Fibroblast of lung (primary cell): ENCODE measurements around the gene RRAGD. TPM values are rescaled to one million over a fixed set of nuclear protein-coding genes. Genes with fewer than 3 reads are reported as not detected.

ENCODE experiments used
- DNase-seq, 2 donors: peaks; one replicate each; pipeline versions ENCODE4 v3.0.0 to v3.0.0-alpha.2; 2010; ENCODE audit warnings: low read depth in 2 of 2
- H2AFZ ChIP-seq: 2 replicates; pipeline ENCODE4 v1.5.1; 2012; ENCODE audit warnings: low read length, control low read depth, inconsistent platforms
- H3K27ac ChIP-seq: 2 replicates; pipeline ENCODE4 v1.5.1; 2011; ENCODE audit warnings: low read length, control low read depth; ENCODE audit not compliant: insufficient read depth
- H3K27me3 ChIP-seq: 2 replicates; pipeline ENCODE4 v1.5.1; 2011; ENCODE audit warnings: mild to moderate bottlenecking, low read length; ENCODE audit not compliant: control insufficient read depth, insufficient read depth
- H3K36me3 ChIP-seq: 2 replicates; pipeline ENCODE4 v1.5.1; 2011; ENCODE audit warnings: low read length; ENCODE audit not compliant: control insufficient read depth, insufficient read depth
- H3K4me1 ChIP-seq: 2 replicates; pipeline ENCODE4 v1.5.1; 2011; ENCODE audit warnings: low read length; ENCODE audit not compliant: control insufficient read depth, insufficient read depth; ENCODE audit errors: extremely low read depth
- H3K4me2 ChIP-seq: 2 replicates; pipeline ENCODE4 v1.5.1; 2011; ENCODE audit warnings: low read length, control low read depth; ENCODE audit not compliant: insufficient read depth; ENCODE audit errors: extremely low read depth
- H3K4me3 ChIP-seq, 4 experiments: fragments of 200-600 bp in 1 of 4; sonication (generic) in 1 of 4; replicated peaks in 1 of 4; 2 replicates each; pipeline ENCODE4 v1.5.1; 2011 to 2016; ENCODE audit warnings: low read length in 4 of 4, low read depth in 3 of 4, mild to moderate bottlenecking in 3 of 4, control low read depth in 2 of 4, inconsistent platforms in 1 of 4, mixed read lengths in 1 of 4; ENCODE audit not compliant: insufficient read depth in 1 of 4; ENCODE audit errors: control extremely low read depth in 1 of 4
- H3K79me2 ChIP-seq: 2 replicates; pipeline ENCODE4 v1.5.1; 2012; ENCODE audit warnings: mild to moderate bottlenecking, low read length, inconsistent platforms; ENCODE audit not compliant: control insufficient read depth, insufficient read depth
- H3K9ac ChIP-seq: 2 replicates; pipeline ENCODE4 v1.5.1; 2011; ENCODE audit warnings: mild to moderate bottlenecking, low read length, control low read depth; ENCODE audit not compliant: insufficient read depth
- H3K9me3 ChIP-seq: 2 replicates; pipeline ENCODE4 v1.5.1; 2012; ENCODE audit warnings: low read depth, low read length; ENCODE audit not compliant: control insufficient read depth, insufficient read depth
- H4K20me1 ChIP-seq: 2 replicates; pipeline ENCODE4 v1.5.1; 2011; ENCODE audit warnings: low read length; ENCODE audit not compliant: control insufficient read depth, insufficient read depth; ENCODE audit errors: extremely low read depth
- EZH2 ChIP-seq: IDR thresholded peaks from 2 replicates; pipeline ENCODE4 v1.5.1; 2012; ENCODE audit warnings: low read length, control low read depth, mild to moderate bottlenecking; ENCODE audit errors: missing control alignments
- polyA plus RNA-seq, 2 donors: library from polyadenylated mRNA; depleted of rRNA in 1 of 2; stranded (reverse) in 1 of 2; unstranded in 1 of 2; fragments of >200 nt; gene quantifications; 2 replicates each; pipeline ENCODE4 v1.2.1, GENCODE V29; 2011 to 2012; ENCODE audit warnings: missing spikeins in 1 of 2
- total RNA-seq: library from RNA; depleted of rRNA; stranded (reverse); fragments of >200 nt; gene quantifications from 2 replicates; pipeline ENCODE4 v1.2.1, GENCODE V29; 2014
- TF ChIP-seq, protein P1 (sequence below), 2 donors: IDR thresholded peaks in 1 of 2; conservative IDR thresholded peaks in 1 of 2; 1 replicate in 1 of 2; 2 replicates in 1 of 2; pipeline ENCODE4 v1.5.1; 2011 to 2012; ENCODE audit warnings: low read length in 2 of 2, control low read depth in 1 of 2, inconsistent platforms in 1 of 2, low read depth in 1 of 2, mild to moderate bottlenecking in 1 of 2

The RRAGD gene
- total and polyA plus RNA-seq, 2 donors (not counting 1 experiment from before 2014, with no cell fraction given): 0.07 to 1.8 TPM

DNA sequence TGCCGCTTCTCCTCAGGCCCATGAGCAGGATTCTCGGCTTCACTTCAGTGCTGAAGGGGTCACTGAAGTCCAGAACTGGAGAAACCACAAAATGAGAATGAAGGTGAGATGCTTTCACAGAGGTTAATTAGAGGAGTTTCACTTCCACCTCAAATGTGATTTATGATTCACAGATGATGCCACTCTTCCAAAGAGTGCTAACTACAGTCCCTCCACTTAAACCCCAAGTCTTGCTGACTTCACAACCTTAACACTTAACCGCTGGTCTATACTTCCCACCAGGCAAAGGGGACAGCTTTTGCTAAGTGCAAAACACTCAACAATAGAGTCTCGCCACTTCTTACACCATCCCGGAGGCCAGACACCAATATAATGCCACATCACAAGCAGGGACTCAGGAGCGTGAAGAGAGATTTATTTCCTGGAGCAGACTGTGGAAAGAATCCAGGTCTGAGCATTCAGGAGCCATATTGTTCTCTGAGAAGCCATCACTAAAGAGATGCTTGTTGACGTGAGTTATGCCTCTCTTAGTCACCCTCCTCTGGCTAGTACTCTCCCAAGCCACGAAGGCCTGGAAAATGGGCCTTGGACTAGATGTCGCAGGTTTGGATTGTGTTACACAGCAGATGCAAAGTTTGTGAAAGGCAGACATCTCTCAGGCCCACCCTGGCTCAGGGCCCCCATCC, 24.4 kb downstream of the RRAGD start:
- H3K4me3 ChIP-seq: no peak overlapping the region
- no peaks in the 10 kb centered on the region for H3K79me2 ChIP-seq
- no peaks in the 10 kb centered on the region for H4K20me1 ChIP-seq
- no peaks in the 10 kb centered on the region for H3K27me3 ChIP-seq
- H3K4me2 ChIP-seq: no peak overlapping the region
- H3K36me3 ChIP-seq: no peaks in the 10 kb centered on the region
- no peak overlapping the region for H3K27ac ChIP-seq
- no peak overlapping the region for H2AFZ ChIP-seq
- no peak for DNase-seq
- no peaks in the 10 kb centered on the region for H3K4me1 ChIP-seq
- no peak for TF ChIP-seq EZH2
- TF ChIP-seq, protein P1, sequence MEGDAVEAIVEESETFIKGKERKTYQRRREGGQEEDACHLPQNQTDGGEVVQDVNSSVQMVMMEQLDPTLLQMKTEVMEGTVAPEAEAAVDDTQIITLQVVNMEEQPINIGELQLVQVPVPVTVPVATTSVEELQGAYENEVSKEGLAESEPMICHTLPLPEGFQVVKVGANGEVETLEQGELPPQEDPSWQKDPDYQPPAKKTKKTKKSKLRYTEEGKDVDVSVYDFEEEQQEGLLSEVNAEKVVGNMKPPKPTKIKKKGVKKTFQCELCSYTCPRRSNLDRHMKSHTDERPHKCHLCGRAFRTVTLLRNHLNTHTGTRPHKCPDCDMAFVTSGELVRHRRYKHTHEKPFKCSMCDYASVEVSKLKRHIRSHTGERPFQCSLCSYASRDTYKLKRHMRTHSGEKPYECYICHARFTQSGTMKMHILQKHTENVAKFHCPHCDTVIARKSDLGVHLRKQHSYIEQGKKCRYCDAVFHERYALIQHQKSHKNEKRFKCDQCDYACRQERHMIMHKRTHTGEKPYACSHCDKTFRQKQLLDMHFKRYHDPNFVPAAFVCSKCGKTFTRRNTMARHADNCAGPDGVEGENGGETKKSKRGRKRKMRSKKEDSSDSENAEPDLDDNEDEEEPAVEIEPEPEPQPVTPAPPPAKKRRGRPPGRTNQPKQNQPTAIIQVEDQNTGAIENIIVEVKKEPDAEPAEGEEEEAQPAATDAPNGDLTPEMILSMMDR (conservative IDR thresholded peaks at IDR 0.05 in 1 of 2, IDR thresholded peaks at IDR 0.05 in 1 of 2; ENCODE audit: low read depth in 1 of 2, low read length in 2 of 2): no peak
- no peak overlapping the region for H3K9ac ChIP-seq
- H3K9me3 ChIP-seq: no peaks in the 10 kb centered on the region

DNA sequence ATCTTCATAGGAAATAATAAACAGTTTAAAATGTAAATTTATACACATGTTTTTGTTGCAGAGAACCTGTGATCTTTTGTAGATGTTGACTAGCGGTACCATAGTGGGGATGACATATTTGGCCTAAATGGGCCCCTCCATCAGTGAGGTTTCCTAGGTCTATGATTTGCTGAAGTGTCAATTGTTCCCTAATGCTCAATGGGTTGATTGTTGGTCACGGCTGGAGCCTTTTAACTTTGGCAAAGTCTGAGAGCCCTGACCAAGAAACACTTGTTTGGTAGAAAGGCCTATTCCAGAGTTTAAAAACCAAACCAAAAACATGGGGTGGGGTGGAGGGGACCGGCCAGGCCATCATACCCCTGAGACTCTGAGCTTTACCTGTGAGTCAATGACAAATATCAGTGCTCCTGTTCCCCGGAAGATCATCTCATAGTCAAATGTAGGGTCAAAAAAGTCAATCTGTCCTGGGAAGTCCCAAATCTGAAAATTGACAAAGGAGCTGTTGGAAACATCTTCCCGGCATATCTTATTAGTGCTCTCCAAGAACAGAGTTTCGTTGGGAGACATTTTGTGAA, 25.1 kb downstream of the RRAGD start:
- no peak overlapping the region for H3K4me2 ChIP-seq
- H3K9me3 ChIP-seq: no peaks in the 10 kb centered on the region
- H3K4me1 ChIP-seq: no peaks in the 10 kb centered on the region
- H3K27me3 ChIP-seq: no peaks in the 10 kb centered on the region
- no peak overlapping the region for H3K9ac ChIP-seq
- no peak overlapping the region for H2AFZ ChIP-seq
- no peak for DNase-seq
- TF ChIP-seq, protein P1 (conservative IDR thresholded peaks at IDR 0.05 in 1 of 2, IDR thresholded peaks at IDR 0.05 in 1 of 2; ENCODE audit: low read depth in 1 of 2, low read length in 2 of 2): no peak
- TF ChIP-seq EZH2: no peak
- H3K79me2 ChIP-seq: no peaks in the 10 kb centered on the region
- H3K27ac ChIP-seq: no peak overlapping the region
- no peaks in the 10 kb centered on the region for H4K20me1 ChIP-seq
- H3K4me3 ChIP-seq: no peak overlapping the region
- H3K36me3 ChIP-seq: no peaks in the 10 kb centered on the region

DNA sequence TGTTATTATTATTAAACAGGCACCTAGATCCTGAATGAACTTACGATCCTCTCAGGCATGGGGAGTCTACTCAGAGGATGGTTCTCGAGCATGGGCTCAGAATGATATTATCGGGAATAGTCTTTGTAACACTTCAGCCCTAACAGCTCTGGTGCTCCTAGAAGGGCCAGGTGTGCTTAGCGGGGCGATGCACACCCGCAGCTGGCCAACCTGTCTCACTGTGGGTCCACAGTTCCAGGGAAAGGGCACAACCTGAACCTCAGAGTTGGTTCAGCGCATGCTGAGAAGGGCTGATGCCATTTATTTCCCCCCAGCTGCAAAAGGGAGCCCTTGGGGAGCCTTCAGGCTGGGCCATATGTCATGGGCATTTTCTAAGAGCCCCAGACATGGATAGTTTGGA, 26.2 kb downstream of the RRAGD start:
- H3K4me2 ChIP-seq: no peak overlapping the region
- H3K36me3 ChIP-seq: no peaks in the 10 kb centered on the region
- H2AFZ ChIP-seq: no peak overlapping the region
- no peaks in the 10 kb centered on the region for H3K79me2 ChIP-seq
- H3K4me1 ChIP-seq: no peaks in the 10 kb centered on the region
- no peak for DNase-seq
- no peak overlapping the region for H3K27ac ChIP-seq
- H4K20me1 ChIP-seq: no peaks in the 10 kb centered on the region
- no peak for TF ChIP-seq EZH2
- TF ChIP-seq, protein P1 (conservative IDR thresholded peaks at IDR 0.05 in 1 of 2, IDR thresholded peaks at IDR 0.05 in 1 of 2; ENCODE audit: low read depth in 1 of 2, low read length in 2 of 2): no peak
- H3K27me3 ChIP-seq: no peaks in the 10 kb centered on the region
- H3K4me3 ChIP-seq: no peak overlapping the region
- H3K9ac ChIP-seq: no peak overlapping the region
- no peaks in the 10 kb centered on the region for H3K9me3 ChIP-seq
